ENCODE results near the gene MYOZ2.

The MYOZ2 gene

DNA sequence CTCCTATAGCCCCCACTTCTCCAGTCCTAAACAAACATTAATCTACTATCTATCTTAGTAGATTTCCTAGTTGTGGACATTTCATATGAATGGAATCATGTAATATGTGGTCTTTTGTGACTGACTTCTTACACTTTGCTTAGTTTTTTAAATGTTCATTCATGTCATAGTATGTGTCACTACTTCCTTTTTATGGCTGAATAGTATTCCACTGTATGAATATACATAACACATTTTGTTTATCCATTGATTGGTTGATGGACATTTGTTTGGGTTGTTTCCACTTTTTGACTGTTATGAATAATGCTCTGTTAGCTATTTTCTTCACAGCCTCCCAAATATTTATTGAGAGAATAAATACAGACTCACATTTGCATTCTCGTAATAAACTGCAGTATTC lies 96.7 kb downstream of the MYOZ2 start:
- TF ChIP-seq, protein P1, sequence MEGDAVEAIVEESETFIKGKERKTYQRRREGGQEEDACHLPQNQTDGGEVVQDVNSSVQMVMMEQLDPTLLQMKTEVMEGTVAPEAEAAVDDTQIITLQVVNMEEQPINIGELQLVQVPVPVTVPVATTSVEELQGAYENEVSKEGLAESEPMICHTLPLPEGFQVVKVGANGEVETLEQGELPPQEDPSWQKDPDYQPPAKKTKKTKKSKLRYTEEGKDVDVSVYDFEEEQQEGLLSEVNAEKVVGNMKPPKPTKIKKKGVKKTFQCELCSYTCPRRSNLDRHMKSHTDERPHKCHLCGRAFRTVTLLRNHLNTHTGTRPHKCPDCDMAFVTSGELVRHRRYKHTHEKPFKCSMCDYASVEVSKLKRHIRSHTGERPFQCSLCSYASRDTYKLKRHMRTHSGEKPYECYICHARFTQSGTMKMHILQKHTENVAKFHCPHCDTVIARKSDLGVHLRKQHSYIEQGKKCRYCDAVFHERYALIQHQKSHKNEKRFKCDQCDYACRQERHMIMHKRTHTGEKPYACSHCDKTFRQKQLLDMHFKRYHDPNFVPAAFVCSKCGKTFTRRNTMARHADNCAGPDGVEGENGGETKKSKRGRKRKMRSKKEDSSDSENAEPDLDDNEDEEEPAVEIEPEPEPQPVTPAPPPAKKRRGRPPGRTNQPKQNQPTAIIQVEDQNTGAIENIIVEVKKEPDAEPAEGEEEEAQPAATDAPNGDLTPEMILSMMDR (conservative IDR thresholded peaks at IDR 0.05; ENCODE audit: low read length), result no peak
- DNase-seq (ENCODE audit: low read depth), result no peak
- no peak overlapping the region for H3K4me3 ChIP-seq (ENCODE audit: low read length)

DNA sequence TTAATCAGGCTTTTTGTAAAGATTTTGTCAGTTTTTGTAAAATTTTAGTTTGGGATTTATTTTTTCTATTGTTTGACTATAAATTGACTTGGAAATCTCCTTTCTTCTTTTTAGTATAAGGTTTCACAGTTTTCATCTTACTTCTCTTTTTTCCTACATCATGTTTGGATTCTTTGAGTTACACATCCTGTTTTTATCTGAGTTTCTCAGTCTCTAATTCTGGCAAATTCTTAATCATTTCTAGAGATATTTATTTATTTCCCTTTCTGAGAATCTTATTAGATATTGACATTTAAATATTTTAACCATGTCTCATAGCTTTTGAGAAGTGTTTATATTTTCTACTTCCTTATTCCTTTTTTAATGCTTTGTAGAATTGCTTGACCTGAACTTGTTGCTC lies 97.6 kb downstream of the MYOZ2 start:
- DNase-seq (ENCODE audit: low read depth), result no peak
- TF ChIP-seq, protein P1 (conservative IDR thresholded peaks at IDR 0.05; ENCODE audit: low read length), result no peak
- H3K4me3 ChIP-seq (ENCODE audit: low read length), result no peak overlapping the region

DNA sequence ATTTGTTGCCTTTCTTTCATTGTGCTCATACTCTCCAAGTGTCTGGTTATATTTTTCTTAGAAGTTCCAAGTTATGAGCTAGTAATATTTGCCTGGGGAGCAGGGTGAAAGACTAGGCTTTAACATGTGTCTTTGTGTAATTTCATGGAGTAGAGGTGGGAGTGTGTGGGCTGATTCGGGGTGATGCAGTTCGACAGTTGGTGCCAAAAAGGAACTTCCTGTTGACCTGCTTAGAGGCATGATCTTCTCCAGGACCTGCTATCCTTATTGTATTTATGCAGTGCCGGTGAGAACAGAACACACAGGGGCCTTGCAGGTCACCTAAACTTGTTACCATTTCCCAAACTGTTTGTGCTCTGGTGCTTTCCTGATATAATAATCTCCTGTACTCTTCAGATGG lies 98.1 kb downstream of the MYOZ2 start:
- TF ChIP-seq, protein P1 (conservative IDR thresholded peaks at IDR 0.05; ENCODE audit: low read length), result no peak
- H3K4me3 ChIP-seq (ENCODE audit: low read length), result no peak overlapping the region
- DNase-seq (ENCODE audit: low read depth), result no peak

DNA sequence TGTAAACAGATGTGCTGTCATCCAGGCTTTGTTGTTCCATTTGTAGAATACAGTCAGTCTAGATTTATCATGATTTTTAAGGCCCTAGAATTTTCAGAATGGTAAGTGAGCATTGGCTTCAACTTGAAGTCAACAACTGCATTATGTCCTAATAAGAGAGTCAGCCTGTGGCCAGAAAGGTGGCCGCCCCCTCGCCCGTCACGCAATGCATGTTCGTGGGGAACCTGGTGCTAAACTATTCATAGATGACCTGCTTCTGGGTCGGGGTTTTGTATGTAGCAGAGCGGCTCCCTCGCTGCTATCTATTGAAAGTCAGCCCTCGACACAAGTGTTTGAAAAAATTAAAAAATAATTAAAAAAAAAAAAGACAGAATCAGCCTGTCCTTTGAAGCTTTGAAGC lies 101.6 kb downstream of the MYOZ2 start:
- TF ChIP-seq, protein P1 (conservative IDR thresholded peaks at IDR 0.05; ENCODE audit: low read length), result no peak
- no peak for DNase-seq (ENCODE audit: low read depth)
- H3K4me3 ChIP-seq (ENCODE audit: low read length), result no peak overlapping the region
